ENCODE data around the gene CBL.

CBL gene

DNA sequence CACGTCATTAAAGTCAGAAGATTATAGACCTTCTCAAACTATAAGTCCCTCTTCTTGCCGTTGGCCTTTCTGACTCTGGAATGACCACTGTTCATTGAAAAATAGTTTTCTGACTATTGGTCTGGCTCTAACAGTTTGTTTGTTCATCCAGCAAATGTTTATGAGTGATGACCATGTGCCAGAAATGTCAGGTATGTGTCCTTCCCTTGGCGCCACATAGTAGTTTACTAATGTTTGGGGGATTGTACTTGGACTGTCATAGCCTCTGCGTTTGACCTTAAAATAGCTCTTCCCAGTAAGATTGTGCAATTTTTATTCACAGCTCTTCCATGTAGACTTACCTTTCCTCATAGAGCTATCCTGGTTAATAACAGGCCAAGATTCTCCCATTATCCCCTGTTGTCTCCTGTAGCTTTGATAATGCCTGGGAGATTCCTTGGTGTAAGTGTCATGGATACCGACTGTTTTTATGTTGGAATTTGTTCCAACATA is 97.1 kb downstream of the CBL start:
- H3K27ac ChIP-seq: no peak overlapping the region

DNA sequence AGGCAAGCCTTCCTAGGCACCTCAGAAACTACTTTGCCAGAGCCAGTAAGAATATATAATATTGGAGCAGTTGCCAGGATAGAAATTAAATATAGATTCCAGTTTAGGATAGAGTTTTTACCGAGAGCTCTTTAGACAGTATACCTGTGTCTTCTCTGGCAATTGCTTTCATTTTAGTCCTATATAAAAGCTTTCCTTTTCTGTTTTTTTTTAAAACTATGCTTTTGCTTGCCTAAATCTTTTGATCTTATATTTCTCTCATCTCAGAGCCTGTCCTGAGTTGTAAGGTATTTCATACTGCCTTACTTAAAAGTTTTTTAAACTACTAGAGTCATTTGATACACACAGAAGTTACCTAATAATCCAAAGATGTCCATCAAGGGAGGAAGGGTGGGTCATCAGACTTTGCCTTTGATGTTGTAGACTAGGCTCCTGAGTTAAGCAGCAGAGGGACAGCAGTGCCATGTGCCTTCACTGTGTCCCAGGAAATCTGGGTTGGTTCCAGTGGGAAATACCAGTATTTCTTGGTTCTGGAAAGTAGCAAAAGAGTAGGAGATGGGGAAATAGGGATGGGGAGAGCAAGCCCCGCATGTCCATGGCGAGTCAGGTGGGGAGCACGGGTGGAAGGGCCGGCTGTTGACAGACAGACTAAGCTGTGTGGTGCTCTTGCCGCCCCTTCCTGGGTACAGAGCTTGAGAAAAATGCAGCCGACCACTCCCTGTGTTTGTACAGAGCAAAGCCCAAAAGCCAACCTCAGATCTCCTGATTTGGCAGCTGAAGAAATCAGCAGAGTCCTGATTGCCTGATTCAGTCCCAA is 99.6 kb downstream of the CBL start:
- Histone ChIP-seq H3K27ac (peak overlapping the region in 3 of 21 experiments; percentile 20 to 47 (median 34)), H3K4me3 (no peak overlapping the region)

More for the DNA sequence above, 97.1 kb downstream of the CBL start:
- no peak overlapping the region for H3K4me3 ChIP-seq

DNA sequence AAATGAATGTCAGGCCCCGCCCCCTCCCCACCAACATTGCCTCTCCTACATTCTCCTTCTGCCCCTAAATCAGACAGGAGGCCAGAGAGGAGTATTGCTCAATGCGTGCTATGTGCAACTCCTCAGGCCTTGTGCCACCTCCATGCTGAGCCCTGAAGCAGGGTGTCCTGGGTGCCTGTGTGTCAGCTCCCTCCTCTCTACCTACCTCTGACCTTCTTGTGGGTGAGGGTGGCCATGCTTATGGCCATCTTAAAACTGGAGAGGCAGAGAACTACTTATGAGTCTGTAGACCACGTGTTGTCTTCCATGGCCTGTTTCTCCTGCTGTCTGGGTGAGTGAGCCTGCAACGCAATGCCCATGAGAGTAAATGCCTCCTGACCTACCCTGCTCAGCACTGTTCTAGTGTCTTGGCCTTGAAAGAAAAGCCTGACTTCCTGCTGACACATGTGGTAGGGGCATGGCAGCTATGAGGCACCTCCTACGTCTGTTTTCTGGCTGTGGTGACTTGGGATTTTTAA is 100.3 kb downstream of the CBL start:
- Histone ChIP-seq H3K4me3 (no peak overlapping the region), H3K27ac (peak overlapping the region in 3 of 21 experiments; percentile 20 to 47 (median 34))

DNA sequence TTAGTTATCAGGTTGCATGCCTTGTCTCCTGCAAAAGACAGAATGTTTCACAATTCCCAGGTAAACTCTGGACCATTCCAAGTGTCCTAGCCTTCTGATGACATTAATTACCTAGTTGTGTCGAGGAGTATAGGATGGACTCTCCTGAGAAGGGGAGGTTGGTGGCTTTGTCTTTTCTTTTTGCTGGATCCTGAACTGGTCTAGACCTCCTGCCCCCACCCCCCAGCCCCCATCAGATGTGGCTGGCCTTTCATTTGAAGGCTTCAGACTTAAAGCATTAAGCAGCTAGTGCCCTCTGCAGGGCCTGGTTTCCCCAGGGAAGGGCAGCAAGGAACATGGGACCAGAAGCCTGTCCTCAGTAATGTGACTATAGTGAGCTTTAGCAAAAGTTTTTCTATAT is 101.1 kb downstream of the CBL start:
- Histone ChIP-seq H3K4me3 (no peak overlapping the region), H3K27ac (peak overlapping the region in 4 of 21 experiments; percentile 12 to 39 (median 16))

DNA sequence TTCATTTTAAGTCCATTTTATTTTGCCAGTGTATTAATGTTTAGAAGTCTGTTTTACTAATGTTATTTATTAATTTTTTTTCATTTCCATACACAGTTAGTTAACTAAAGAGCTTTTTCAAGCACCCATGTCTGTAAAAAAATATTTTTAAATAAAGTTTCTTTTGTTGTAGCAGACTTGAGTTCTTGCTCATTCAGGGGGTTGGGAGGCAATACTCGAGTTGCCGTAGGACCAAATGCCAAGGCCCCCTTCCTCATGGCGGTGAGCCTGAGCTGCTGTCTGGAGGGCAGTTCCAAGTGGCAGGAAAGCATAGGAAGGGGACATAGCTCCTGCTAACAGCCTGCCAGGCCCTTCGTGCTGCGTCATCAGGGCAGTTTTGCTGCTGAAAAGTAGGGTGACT is 101.8 kb downstream of the CBL start:
- H3K27ac ChIP-seq: no peak overlapping the region
- H3K4me3 ChIP-seq: no peak overlapping the region

DNA sequence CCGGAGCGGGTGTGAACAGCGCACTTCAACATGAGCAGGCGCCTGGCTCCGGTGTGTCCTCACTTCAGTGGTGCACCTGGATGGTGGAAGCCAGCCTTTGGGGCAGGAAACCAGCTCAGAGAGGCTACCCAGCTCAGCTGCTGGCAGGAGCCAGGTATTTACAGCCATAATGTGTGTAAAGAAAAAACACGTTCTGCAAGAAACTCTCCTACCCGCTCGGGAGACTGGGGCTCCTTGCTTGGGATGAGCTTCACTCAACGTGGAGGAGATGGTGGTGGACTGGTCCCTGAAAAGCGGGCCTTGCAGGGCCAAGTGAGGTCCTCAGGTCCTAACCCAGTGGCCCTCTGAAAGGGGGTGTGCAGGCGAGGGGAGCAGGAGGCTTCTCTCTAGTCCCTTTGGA is 103.3 kb downstream of the CBL start:
- Histone ChIP-seq H3K4me3 (no peak overlapping the region), H3K27ac (no peak overlapping the region)

DNA sequence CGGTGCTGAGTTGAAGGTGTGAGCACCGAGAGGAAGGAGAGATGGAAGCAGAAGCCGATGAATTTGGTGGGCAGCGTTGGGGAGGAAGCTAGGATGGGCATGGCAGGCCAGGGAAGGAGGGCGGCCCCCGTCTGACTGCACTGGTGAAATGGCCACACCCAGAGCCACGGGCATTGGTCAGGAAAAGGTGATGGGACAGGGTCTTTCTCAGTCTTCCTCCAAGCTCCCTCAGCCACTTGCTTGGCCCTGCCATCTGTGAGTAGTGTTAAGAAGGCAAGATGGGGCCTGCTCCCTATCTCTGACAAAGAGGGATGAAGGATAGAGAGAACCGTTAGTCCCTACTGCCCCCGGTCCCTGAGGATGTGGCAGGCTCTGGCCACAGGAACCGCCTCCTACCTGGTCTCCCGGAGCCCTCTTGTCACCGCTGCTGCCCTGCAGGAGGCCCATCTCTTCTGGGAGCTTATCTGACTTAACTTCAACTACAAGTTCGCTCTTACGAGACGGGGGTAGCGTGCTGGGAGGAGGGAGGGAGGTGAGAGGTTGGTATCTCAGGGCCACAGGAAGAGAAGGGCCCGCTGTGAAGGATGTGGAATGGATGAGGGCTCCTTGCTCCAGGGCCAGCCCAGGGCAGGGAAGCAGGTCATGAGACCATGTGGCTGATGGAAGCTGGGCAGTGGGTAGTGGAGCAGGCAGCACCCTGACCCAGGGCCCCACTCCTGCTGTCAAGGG is 104.0 kb downstream of the CBL start:
- Histone ChIP-seq H3K27ac (no peak overlapping the region), H3K4me3 (no peak overlapping the region)

DNA sequence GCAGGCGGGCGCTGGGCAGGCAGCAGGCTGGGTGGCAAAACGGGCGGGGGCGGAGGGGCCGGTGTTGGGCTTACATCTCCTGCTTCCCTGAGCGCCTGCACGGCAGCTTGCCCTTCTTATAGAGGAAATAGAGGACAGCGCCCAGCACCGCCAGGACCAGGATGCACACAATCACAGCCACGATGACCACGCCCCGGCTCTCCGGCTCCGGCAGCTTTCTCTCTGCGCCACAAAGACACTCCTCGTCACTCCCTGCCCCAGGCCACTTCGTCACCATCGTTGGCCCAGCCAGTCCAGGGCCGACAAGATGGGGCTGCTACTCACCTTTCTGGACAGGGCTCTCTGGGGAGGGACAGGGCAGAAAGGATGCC is 104.5 kb downstream of the CBL start:
- Histone ChIP-seq H3K27ac (no peak overlapping the region), H3K4me3 (no peak overlapping the region)

DNA sequence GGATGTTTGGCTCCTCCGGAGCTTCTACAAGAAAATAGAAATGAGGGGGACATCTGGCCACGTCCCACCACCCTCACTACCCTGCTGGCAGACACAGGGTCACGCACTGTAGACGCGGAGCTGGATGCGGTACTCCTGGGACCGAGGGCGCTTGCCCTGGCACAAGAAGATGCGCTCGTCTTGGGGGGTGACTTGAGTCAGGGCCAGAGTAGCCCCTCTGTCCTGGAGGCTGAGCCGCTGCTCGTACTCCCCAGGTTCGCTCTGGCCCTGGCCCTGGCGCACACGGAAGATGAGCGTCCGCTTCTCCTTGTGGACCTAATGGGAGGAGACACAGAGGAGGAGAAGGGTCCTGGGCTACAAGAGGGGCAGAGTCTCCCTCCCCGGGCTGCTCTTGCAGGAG is 108.6 kb downstream of the CBL start:
- H3K27ac ChIP-seq: peak overlapping the region in 5 of 21 experiments; percentile 46 to 86 (median 78)
- H3K4me3 ChIP-seq: peak overlapping the region in 4 of 7 experiments; percentile 44 to 50 (median 46)

DNA sequence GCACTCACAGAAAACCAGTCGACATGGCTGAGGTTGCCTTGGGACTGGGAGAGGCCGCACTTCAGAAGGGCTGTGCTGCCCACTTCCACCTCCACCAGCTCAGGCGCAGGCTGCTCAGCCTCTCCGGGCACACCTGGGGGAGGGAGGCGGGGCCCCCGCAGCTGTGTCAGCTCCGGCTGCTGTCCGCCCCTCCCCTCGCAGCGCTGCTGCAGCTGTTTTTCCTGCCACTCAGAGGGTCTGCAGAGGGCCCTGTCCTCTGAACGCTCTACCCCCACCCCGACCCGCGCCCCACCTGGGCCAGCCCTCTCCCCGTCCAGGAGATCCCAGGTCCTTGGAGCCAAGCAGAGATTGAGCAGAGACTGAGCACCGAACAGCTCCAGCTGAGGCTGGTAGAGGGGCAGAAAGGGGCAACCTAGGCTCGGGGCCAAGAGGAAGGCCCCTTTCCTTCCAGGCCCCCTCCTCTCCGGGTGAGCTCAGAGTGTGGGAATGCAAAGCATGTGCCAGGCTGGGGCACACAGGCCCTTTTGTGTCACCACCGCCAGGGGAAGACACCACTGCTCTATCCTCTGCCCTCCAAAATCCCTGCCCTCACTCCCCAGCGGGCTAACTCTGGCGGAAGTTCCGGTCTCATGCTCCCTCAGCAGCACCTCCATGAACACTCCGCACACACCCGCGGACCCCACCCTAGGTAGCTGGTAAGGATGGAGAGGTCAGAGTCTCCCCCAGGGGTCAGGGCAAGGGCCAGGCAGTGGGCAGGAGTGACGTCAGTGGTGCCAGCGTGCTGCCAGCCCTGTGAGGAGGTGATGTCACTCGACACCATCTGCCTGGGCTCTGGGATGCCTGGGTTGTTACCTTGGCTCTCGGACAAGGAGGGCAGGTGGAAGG is 109.2 kb downstream of the CBL start:
- peak overlapping the region; percentile 38 to 53 (median 46) for H3K4me3 ChIP-seq
- peak overlapping the region in 16 of 21 experiments; percentile 21 to 86 (median 71) for H3K27ac ChIP-seq

DNA sequence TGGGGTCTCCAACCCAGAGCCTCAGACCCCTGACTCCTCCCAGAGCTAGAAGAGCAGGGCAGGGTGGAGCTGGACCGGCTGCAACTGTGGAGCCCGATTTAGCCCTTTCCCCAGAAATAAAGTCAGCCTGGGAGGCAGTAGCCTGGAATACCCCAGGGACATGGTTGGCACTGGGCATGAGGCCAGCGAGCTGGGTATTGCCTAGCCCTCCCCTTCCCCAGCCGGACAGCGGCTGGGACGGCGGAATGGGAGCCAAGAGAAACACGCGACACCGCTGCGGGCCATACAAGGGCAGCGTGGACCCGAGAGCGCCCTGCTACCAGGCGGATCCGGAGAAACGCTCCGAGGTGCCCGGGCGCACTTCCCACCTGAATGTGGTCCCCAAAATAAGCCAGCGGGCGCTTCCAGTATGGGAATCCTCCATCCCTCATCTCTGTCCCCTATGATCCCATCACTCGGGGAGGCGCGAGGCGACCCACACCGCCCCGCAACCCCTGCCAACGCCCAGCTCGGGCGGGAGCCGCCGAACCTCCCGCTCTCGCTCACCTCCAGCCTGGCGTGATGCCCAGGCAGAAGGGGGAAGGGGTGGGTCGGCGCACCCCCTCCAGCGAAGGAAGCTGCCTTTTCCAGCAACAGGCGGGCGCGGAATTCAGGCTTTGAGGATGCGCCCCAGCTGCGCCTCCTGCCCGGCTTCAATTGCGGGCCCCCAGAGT is 110.0 kb downstream of the CBL start:
- Histone ChIP-seq H3K27ac (peak overlapping the region; percentile 1 to 86 (median 66)), H3K4me3 (peak overlapping the region; percentile 38 to 53 (median 46))

DNA sequence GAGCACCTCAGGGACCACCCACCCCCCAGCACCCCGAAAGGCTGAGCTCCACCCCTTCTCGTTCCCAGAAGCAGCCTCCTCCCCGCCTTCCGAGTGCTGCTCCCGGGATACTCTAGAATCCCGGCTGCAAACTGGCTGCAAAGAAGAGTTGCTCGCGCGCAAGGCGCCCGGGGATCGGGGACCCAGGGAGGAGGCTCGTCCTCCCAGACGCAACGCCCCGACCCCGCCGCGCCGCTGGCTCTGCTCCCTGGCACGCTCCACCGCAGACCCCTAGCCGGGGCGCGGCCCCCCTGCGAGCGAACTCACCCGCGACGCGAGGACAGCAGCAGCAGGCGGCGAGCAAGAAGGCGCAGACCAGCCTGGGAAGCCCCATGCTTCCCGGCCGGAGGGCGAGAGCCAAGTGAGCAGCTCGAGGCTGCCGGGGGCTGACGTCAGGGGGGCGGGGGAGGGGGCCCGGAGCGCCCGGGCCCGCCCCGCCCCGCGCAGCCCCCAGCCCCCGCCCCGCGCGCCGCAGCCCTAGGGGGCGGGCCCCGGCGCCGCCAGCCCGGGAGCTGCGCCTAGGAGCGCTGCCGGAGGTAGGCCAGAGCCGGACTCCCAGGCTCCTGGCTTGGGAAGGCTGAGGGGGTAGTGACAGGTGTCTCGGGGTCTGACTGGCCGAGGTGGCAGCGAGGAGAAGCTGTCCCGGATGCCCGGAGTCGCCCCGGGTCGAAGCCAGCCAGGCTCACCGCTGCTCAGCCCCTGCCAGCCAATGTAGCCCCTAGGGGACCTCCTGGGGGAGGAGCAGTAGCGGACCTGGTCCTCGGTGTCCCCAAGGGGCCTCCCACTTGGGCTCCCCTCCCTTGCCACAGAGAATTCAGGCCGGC is 110.8 kb downstream of the CBL start, which contains the start of gene MCAM:
Gene MCAM (minus strand): TSS at position 402 of the 863 bp plus-strand sequence. CDS start 29 bp downstream, at position 373.
- peak within 1 kb of the TSS; percentile 1 to 90 (median 69) for H3K27ac ChIP-seq
- peak within 1 kb of the TSS; percentile 38 to 53 (median 46) for H3K4me3 ChIP-seq

DNA sequence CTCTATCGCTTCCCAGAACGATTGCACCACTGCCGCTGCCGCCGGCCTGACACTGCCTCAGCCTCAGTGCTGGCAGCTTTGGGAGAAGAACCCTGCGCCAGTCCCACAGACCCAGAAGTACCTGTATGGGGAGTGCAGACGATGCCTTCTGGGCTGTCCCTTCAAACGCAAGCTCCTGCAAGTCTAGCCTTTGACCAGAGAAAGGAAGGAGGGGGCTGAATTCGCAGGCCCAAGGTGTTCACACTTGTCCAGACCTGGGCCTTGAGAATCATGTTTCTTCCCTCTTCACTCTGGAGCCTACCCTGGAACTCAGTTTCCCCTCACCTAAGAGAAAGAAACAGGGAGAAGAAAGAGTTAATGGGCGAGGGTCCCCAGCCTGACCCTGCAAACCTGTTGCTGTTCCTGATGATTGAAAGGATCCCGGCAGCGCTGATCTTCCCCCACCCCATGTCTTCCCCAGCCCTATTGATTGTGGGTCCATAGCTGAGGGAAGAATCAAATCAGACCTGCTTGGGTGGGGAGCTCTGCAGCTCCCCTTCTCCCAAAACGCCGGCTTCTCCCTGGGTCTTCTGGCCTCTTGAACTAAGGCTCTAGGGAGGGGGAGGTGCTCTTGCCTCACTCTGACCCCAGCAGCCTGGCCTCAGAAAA is 111.6 kb downstream of the CBL start:
- Histone ChIP-seq H3K4me3 (peak overlapping the region in 5 of 7 experiments; percentile 9 to 53 (median 50)), H3K27ac (peak overlapping the region in 20 of 21 experiments; percentile 17 to 90 (median 67))

DNA sequence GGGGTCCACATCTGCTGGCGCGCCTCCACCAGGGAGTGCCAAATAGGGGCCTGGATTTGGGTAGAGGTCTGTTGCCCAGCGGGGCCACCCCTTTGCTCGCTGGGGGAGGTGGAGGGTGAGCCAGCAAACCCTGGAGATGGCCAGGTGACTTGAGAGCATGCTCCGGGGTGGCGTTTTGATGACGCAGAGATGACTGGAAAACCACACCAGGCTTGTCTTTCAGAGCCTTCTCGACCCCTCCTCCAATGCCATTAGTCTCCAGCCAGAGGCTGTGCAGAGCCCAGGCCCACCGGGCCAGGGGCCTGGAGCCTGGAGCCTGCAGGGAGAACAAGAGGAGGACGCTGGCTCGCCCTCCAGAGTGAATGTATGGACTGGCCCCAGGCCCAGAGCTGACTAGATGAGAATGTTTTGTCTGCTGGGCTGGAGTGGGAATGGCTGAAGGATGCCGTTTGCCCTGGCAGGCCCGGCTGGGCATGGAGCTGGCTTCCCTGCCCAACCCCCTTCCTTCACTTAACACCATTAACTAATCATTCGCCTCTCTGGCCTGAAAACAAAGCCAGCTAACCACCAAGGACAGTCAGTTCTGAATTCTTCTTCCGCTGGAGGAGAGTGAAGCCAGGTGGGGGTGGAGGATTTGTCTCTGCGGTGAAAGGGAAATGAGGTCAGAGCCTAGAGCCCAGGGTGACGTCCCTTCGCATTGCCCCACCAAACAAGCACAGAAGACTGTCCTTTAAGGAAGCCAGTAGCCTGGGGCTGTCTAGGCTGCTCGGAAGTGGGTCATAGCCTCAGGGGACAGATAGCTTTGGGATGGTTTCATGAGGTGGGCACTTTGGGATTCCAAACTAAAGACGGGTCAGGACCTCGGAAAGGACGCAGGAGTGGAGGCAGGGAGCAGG is 112.3 kb downstream of the CBL start:
- H3K27ac ChIP-seq: peak overlapping the region in 20 of 21 experiments; percentile 17 to 90 (median 67)
- no peak overlapping the region for H3K4me3 ChIP-seq

DNA sequence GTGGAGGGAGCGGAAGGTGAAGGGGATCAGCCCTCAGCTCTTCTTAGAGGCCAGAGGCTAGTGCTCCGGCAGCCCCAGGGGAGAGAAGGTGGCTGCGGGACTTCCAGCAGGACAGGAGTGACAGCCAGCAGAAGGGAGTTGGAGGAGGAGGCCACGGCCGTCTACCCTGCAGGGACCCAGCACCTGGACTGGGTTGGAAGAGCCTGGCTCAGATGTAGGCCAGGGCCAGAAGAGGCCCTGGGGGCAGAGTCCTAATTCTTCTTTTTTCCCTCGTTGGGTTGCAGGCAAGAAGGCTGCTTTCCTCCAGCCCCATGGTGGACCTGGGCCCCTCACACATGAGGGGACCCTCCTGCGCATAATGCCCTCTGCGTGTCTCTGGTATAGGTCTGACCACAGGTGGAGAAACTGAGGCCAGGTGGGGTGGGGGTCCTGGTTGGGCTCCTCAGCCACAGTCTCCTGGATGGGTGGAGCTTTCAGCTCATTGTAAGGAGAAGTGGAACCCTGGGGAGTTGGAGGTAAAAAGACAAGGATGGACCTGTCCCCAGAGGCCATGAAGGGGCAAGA is 113.1 kb downstream of the CBL start:
- peak overlapping the region in 20 of 21 experiments; percentile 9 to 90 (median 66) for H3K27ac ChIP-seq
- no peak overlapping the region for H3K4me3 ChIP-seq

DNA sequence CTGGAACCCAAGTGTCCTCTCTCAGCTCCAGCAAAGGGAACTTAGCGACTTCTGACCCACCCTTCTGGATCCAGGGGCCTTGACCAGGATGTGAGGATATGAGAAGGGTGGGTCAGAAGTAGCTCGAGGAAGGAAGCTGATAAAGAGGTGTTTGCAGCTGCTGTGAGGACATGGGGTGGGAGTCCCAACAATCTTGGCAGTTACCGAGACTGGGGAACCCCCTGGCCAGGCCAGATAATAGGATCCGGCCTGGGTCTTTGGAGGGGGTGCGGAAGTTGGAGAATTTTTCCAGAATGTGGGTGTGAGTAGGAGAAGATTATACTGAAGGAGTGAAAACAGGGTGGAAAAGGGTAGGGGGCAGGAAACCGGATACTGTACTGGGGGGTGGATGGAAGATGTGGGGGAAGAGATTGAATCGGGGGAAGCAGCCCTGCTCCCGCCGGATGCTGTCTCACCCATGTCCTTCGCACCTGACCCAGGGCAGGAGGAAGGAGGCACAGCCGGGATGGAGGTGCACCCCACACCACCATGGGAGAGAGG is 113.6 kb downstream of the CBL start:
- Histone ChIP-seq H3K4me3 (peak overlapping the region in 1 of 7 experiments; percentile 40), H3K27ac (peak overlapping the region in 18 of 21 experiments; percentile 9 to 90 (median 73))

All from skin epidermis (tissue), 12 donors.